Esophagus muscularis mucosa (tissue), 4 donors: ENCODE data around the gene CYB5A. TPM values are rescaled to one million over a fixed set of nuclear protein-coding genes. Genes with fewer than 3 reads are reported as not detected.
"Not testable (repeated sequence)": the region's sequence is repeated elsewhere in the genome, so short reads cannot be mapped to it uniquely, and the experiment has no call there.

Experiments used
- DNase-seq: peaks from one replicate; pipeline ENCODE4 v3.0.0-alpha.2; 2017; ENCODE audit errors: extremely low spot score
- H3K27ac ChIP-seq, 4 donors: fragments of 200-600 bp; sonication (generic); replicated peaks in 1 of 4; 1 replicate in 3 of 4; 2 replicates in 1 of 4; pipeline ENCODE4 v1.5.1; 2016 to 2019; ENCODE audit warnings: mild to moderate bottlenecking in 1 of 4
- H3K27me3 ChIP-seq, 4 donors: fragments of 200-600 bp; sonication (generic); one replicate each; pipeline versions ENCODE4 v1.5.1 to v1.6.0; 2016 to 2019
- H3K36me3 ChIP-seq, 4 donors: fragments of 200-600 bp; sonication (generic); one replicate each; pipeline ENCODE4 v1.5.1; 2016 to 2019
- H3K4me1 ChIP-seq, 4 donors: fragments of 200-600 bp; sonication (generic); one replicate each; pipeline ENCODE4 v1.5.1; 2016 to 2019
- H3K4me3 ChIP-seq, 4 donors: fragments of 200-600 bp; sonication (generic); 1 replicate in 2 of 4; 2 replicates in 2 of 4; pipeline ENCODE4 v1.5.1; 2016 to 2019; ENCODE audit warnings: mild to moderate bottlenecking in 4 of 4, moderate library complexity in 1 of 4
- H3K9me3 ChIP-seq, 4 donors: fragments of 200-600 bp; sonication (generic); 1 replicate in 3 of 4; 2 replicates in 1 of 4; pipeline ENCODE4 v1.5.1; 2016 to 2019
- EP300 ChIP-seq: sonication (generic); formaldehyde crosslinking; IDR thresholded peaks from one replicate; pipeline ENCODE4 v1.6.1; 2017; ENCODE audit warnings: antibody characterized with exemption
- POLR2A ChIP-seq: fragments of 450-650 bp; IDR thresholded peaks from one replicate; pipeline ENCODE4 v1.6.1; 2017; ENCODE audit warnings: antibody characterized with exemption, moderate library complexity, mild to moderate bottlenecking, low read depth
- POLR2AphosphoS5 ChIP-seq, 2 donors: sonication (generic); formaldehyde crosslinking; IDR thresholded peaks; one replicate each; pipeline ENCODE4 v1.6.1; 2017; ENCODE audit warnings: antibody characterized with exemption in 2 of 2
- WGBS: methylation state at CpG from one replicate; pipeline ENCODE4 v1.1.5; 2018; 5-methylcytosine and 5-hydroxymethylcytosine counted together
- intact Hi-C: fragments of 100-400 bp; cut with DNase I; formaldehyde crosslinking; loops from one replicate; pipeline ENCODE4 v1.15.1; 2023
- total RNA-seq, 4 donors: library from RNA; depleted of rRNA; stranded (reverse); fragments of >200 nt; gene quantifications; one replicate each; pipeline versions ENCODE4 v1.1.0 to v1.2.1, GENCODE V29; 2016
- TF ChIP-seq, protein P1 (sequence below), 3 experiments: fragments of 200-600 bp in 2 of 3; fragments of 450-650 bp in 1 of 3; sonication (generic) in 2 of 3; IDR thresholded peaks; one replicate each; pipeline ENCODE4 v1.5.1; 2017 to 2019; ENCODE audit warnings: antibody characterized with exemption in 3 of 3, mild to moderate bottlenecking in 2 of 3, moderate library complexity in 1 of 3

Gene CYB5A
- total RNA-seq, 4 donors from 2014 or later: 77.7 to 99.4 (median 81.5) TPM

DNA sequence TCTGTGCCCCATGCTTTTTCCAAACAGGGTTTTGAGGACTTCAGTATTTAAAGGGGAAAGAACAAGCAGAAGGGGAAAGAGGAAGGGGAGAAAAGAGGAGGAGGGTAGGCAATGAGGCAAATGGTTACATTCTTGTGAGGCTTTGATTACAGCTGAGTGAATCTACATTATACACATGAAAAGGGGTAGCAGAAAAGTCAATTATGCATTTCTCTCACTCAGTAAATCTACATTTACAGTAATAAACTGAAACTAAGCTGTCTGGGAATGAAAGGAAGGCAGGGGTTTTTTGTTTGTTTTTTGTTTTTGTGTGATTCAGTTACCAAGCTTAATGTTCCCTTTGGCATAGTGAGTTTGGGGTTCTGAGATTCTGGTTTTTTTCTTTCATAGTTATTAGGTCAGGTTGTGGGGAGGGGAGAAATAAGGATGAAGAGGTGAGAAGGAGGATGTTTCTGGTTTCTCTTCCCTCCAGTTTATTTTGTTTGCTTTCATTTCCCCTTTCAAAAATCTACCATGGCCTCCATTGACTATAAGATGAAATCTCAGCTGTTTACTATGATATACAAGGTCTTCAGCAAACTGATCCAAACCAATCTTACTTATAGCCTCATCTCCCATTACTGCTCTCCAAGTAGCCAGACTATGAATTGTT, 42.6 kb upstream of the CYB5A start:
- no peak overlapping the region for H3K4me3 ChIP-seq
- intact Hi-C loops: no loop called here
- H3K4me1 ChIP-seq: no peaks in the 10 kb centered on the region
- H3K27me3 ChIP-seq: no peaks in the 10 kb centered on the region
- H3K36me3 ChIP-seq: no peaks in the 10 kb centered on the region
- TF ChIP-seq POLR2A (no peak), EP300 (no peak), POLR2AphosphoS5 (IDR thresholded peaks at IDR 0.05) (no peak)
- TF ChIP-seq, protein P1, sequence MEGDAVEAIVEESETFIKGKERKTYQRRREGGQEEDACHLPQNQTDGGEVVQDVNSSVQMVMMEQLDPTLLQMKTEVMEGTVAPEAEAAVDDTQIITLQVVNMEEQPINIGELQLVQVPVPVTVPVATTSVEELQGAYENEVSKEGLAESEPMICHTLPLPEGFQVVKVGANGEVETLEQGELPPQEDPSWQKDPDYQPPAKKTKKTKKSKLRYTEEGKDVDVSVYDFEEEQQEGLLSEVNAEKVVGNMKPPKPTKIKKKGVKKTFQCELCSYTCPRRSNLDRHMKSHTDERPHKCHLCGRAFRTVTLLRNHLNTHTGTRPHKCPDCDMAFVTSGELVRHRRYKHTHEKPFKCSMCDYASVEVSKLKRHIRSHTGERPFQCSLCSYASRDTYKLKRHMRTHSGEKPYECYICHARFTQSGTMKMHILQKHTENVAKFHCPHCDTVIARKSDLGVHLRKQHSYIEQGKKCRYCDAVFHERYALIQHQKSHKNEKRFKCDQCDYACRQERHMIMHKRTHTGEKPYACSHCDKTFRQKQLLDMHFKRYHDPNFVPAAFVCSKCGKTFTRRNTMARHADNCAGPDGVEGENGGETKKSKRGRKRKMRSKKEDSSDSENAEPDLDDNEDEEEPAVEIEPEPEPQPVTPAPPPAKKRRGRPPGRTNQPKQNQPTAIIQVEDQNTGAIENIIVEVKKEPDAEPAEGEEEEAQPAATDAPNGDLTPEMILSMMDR (IDR thresholded peaks at IDR 0.05): no peak
- H3K9me3 ChIP-seq: no peaks in the 10 kb centered on the region
- no peak for DNase-seq
- H3K27ac ChIP-seq: no peak overlapping the region

DNA sequence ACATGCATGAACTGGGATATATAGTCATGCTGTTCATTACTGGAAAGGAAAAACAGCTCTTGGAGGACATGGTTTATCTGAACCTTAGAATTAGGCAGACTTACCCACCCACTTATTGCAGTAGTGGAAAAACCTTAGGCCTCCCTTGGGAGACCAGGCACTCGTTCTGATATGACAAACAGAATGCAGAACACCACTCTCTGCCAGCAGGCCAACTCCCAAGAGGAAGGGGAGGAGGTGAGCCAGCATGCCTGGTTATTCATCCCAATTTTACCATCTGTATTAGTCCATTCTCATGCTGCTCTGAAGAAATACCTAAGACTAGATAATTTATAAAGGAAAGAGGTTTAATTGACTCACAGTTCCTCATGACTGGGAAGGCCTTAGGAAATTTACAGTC, 41.3 kb upstream of the CYB5A start:
- Histone ChIP-seq H3K36me3 (no peaks in the 10 kb centered on the region), H3K27ac (no peak overlapping the region), H3K4me3 (no peak overlapping the region), H3K9me3 (no peaks in the 10 kb centered on the region), H3K27me3 (no peaks in the 10 kb centered on the region), H3K4me1 (no peaks in the 10 kb centered on the region)
- intact Hi-C loops: no loop called here
- TF ChIP-seq EP300 (no peak), POLR2AphosphoS5 (IDR thresholded peaks at IDR 0.05) (no peak), POLR2A (no peak)
- TF ChIP-seq, protein P1 (IDR thresholded peaks at IDR 0.05): no peak
- 50% methylated on average over 1 of the region's 1 CpG for WGBS
- no peak for DNase-seq

DNA sequence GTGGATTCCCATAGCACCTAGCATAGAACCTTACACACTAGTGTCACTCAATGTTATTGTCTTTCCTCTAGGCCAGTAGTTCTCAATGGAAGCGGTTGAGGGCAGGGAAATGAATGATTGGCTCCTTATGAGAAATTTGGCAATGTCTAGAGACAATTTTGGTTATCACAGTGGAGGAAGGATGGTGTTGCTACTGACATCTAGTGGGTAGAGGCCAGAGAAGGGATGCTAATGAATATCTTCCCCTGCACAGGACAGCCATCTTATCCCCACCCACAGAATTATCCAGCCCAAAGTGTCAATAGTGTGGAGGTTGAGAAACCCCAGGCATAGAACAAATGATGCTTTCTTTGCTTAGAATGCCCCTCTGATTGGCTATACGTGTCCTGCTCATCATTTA, 39.6 kb upstream of the CYB5A start:
- DNase-seq: no peak
- Histone ChIP-seq H3K4me3 (no peak overlapping the region), H3K27me3 (no peaks in the 10 kb centered on the region), H3K9me3 (no peaks in the 10 kb centered on the region), H3K4me1 (no peaks in the 10 kb centered on the region), H3K27ac (no peak overlapping the region), H3K36me3 (no peaks in the 10 kb centered on the region)
- WGBS: 60% methylated on average over 2 of the region's 2 CpGs
- intact Hi-C loops: no loop called here
- TF ChIP-seq, protein P1 (IDR thresholded peaks at IDR 0.05): peak in 1 of 3 experiments; percentile 33
- TF ChIP-seq POLR2AphosphoS5 (IDR thresholded peaks at IDR 0.05) (no peak), EP300 (no peak), POLR2A (no peak)

DNA sequence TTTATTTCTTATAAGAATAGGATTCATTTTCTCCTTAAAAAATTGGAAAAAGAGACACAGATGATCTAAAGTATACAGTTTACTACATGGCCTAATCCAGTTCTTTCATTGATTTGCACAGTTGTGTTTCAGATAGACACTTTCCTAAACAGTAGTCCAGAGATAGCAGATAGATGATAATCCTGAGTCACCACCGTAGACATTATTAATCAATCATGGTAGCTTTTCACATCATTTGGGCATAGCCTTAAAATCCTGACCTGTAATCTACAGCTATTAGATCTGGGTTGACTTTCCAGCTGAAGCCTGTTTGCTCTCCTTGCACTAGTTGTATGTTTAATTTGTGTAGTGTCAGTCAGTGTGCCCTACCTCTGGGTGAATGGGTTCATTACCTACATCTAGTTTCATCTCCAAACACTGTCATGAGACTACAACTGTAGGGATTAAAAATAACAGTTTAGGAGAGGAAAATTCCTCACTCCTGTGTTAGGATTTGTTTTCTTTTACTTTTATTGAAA, 38.0 kb upstream of the CYB5A start:
- H3K36me3 ChIP-seq: no peaks in the 10 kb centered on the region
- WGBS: 75% methylated on average over 1 of the region's 1 CpG
- DNase-seq: no peak
- no peak for TF ChIP-seq EP300
- TF ChIP-seq POLR2A: no peak
- TF ChIP-seq, protein P1 (IDR thresholded peaks at IDR 0.05): no peak
- TF ChIP-seq POLR2AphosphoS5 (IDR thresholded peaks at IDR 0.05): no peak
- intact Hi-C loops: no loop called here
- no peak overlapping the region for H3K27ac ChIP-seq
- H3K4me1 ChIP-seq: no peaks in the 10 kb centered on the region
- H3K27me3 ChIP-seq: no peaks in the 10 kb centered on the region
- H3K9me3 ChIP-seq: no peaks in the 10 kb centered on the region
- H3K4me3 ChIP-seq: no peak overlapping the region

DNA sequence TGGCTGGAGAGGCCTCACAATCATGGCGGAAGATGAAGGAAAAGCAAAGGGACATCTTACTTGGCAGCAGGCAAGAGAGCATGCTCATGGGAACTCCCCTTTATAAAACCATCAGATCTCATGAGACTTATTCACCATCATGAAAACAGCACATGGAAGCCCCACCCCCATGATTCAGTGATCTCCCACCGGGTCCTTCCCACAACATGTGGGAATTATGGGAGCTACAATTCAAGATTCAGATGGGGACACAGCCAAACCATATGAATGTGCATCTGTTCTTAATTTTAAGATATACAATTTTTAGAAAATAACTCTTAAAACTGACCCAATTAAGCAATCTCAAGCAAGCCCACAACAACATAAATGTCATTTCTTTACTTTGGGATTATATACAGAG, 36.4 kb upstream of the CYB5A start:
- DNase-seq: no peak
- Histone ChIP-seq H3K36me3 (no peaks in the 10 kb centered on the region), H3K27me3 (no peaks in the 10 kb centered on the region), H3K4me1 (no peaks in the 10 kb centered on the region), H3K27ac (no peak overlapping the region), H3K9me3 (no peaks in the 10 kb centered on the region), H3K4me3 (no peak overlapping the region)
- TF ChIP-seq, protein P1 (IDR thresholded peaks at IDR 0.05): no peak
- TF ChIP-seq POLR2A (no peak), POLR2AphosphoS5 (IDR thresholded peaks at IDR 0.05) (no peak), EP300 (no peak)
- 86% methylated on average over 2 of the region's 2 CpGs for WGBS
- intact Hi-C loops: no loop called here

DNA sequence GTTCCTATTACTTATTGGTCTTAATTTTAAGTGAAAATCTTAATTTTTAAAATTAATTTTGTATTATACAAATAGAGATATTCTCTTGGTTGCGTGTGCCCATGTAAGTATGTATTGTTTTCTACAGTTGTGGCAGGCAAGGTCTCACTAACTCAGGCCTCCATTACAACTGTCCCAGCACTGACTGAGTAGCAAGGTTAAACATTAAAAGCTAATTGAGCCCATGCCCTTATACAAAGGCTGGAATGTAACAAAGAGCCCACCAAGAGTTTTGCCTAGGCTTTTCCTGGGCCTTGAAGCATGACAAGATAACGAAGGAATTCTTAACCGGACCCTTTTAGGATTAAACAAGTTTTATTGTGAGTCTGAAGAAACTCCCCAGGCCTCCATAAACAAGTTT, 35.0 kb upstream of the CYB5A start:
- H3K9me3 ChIP-seq, H3K4me1 ChIP-seq, H3K27ac ChIP-seq, H3K4me3 ChIP-seq, DNase-seq, H3K36me3 ChIP-seq, intact Hi-C loops, H3K27me3 ChIP-seq: not testable (repeated sequence)
- 97% methylated on average over 3 of the region's 3 CpGs for WGBS
